CD14-positive monocyte (primary cell): ENCODE measurements around the gene UGT2B7. TPM values are rescaled to one million over a fixed set of nuclear protein-coding genes. Genes with fewer than 3 reads are reported as not detected.

ENCODE experiments used
- DNase-seq, 3 donors: peaks; one replicate each; pipeline ENCODE4 v3.0.0-alpha.2; 2011 to 2022
- H2AFZ ChIP-seq: 2 replicates; pipeline ENCODE4 v1.6.0; 2012; ENCODE audit warnings: mild to moderate bottlenecking, low read depth, low read length, inconsistent platforms; ENCODE audit not compliant: insufficient read depth, poor library complexity, severe bottlenecking
- H3K27ac ChIP-seq, 2 donors: 1 replicate in 1 of 2; 2 replicates in 1 of 2; pipeline ENCODE4 v1.5.1; 2012 to 2013; ENCODE audit warnings: low read length in 2 of 2, control low read depth in 1 of 2, inconsistent platforms in 1 of 2, low read depth in 1 of 2, mild to moderate bottlenecking in 1 of 2
- H3K27me3 ChIP-seq, 2 donors: one replicate each; pipeline versions ENCODE4 v1.6.0 to v1.6.1; 2011 to 2013; ENCODE audit warnings: low read length in 2 of 2; ENCODE audit not compliant: control insufficient read depth in 2 of 2, insufficient read depth in 2 of 2
- H3K36me3 ChIP-seq, 2 donors: replicated peaks in 1 of 2; 1 replicate in 1 of 2; 2 replicates in 1 of 2; pipeline versions ENCODE4 v1.5.1 to v1.6.1; 2012 to 2013; ENCODE audit warnings: low read length in 2 of 2, control low read depth in 1 of 2, inconsistent platforms in 1 of 2, mild to moderate bottlenecking in 1 of 2; ENCODE audit not compliant: insufficient read depth in 2 of 2, control insufficient read depth in 1 of 2
- H3K4me1 ChIP-seq, 2 donors: 1 replicate in 1 of 2; 2 replicates in 1 of 2; pipeline versions ENCODE4 v1.5.1 to v1.6.1; 2012 to 2013; ENCODE audit warnings: low read length in 2 of 2, control low read depth in 1 of 2, inconsistent platforms in 1 of 2, mild to moderate bottlenecking in 1 of 2, moderate library complexity in 1 of 2; ENCODE audit not compliant: insufficient read depth in 2 of 2, control insufficient read depth in 1 of 2
- H3K4me2 ChIP-seq: replicated peaks from 2 replicates; pipeline ENCODE3; 2012; ENCODE audit warnings: low read length, moderate library complexity, mild to moderate bottlenecking; ENCODE audit not compliant: poor library complexity, severe bottlenecking; ENCODE audit errors: extremely low read depth
- H3K4me3 ChIP-seq, 3 experiments: fragments of 200-600 bp in 1 of 3; sonication (generic) in 1 of 3; replicated peaks in 1 of 3; 1 replicate in 2 of 3; 2 replicates in 1 of 3; pipeline ENCODE4 v1.5.1; 2011 to 2013; ENCODE audit warnings: low read length in 3 of 3, mild to moderate bottlenecking in 3 of 3, control low read depth in 2 of 3, low read depth in 2 of 3, inconsistent platforms in 1 of 3, moderate library complexity in 1 of 3
- H3K79me2 ChIP-seq: 2 replicates; pipeline ENCODE4 v1.6.0; 2012; ENCODE audit warnings: mild to moderate bottlenecking, control low read depth, inconsistent platforms, low read length, moderate library complexity; ENCODE audit not compliant: insufficient read depth
- H3K9ac ChIP-seq: 2 replicates; pipeline ENCODE4 v1.6.0; 2017; ENCODE audit warnings: low read length, mild to moderate bottlenecking; ENCODE audit not compliant: insufficient read depth, poor library complexity, severe bottlenecking
- H3K9me3 ChIP-seq, 2 donors: replicated peaks in 1 of 2; 1 replicate in 1 of 2; 2 replicates in 1 of 2; pipeline versions ENCODE4 v1.5.1 to v1.6.1; 2012 to 2013; ENCODE audit warnings: low read length in 2 of 2, control low read depth in 1 of 2; ENCODE audit not compliant: control insufficient read depth in 1 of 2, insufficient read depth in 1 of 2
- H4K20me1 ChIP-seq: 2 replicates; pipeline ENCODE4 v1.6.0; 2012; ENCODE audit warnings: mild to moderate bottlenecking, low read length, control low read depth, moderate library complexity; ENCODE audit not compliant: insufficient read depth
- H3K27ac Mint-ChIP-seq, 7 donors: one replicate each; pipeline ENCODE4 v1.8.0; 2020; ENCODE audit warnings: mild to moderate bottlenecking in 7 of 7, mixed read lengths in 7 of 7, moderate library complexity in 6 of 7, inconsistent platforms in 2 of 7
- H3K27me3 Mint-ChIP-seq, 3 donors: one replicate each; pipeline ENCODE4 v1.8.0; 2021 to 2022; ENCODE audit warnings: low read depth in 3 of 3, mild to moderate bottlenecking in 3 of 3, mixed read lengths in 3 of 3, moderate library complexity in 3 of 3, inconsistent platforms in 1 of 3
- H3K36me3 Mint-ChIP-seq, 2 donors: one replicate each; pipeline ENCODE4 v1.8.0; 2020; ENCODE audit warnings: mixed read lengths in 2 of 2, inconsistent platforms in 1 of 2, mild to moderate bottlenecking in 1 of 2
- H3K4me1 Mint-ChIP-seq: one replicate; pipeline ENCODE4 v1.8.0; 2020; ENCODE audit warnings: mild to moderate bottlenecking, mixed read lengths
- H3K4me3 Mint-ChIP-seq, 2 donors: one replicate each; pipeline ENCODE4 v1.8.0; 2020; ENCODE audit warnings: mild to moderate bottlenecking in 2 of 2, mixed read lengths in 2 of 2, moderate library complexity in 1 of 2
- H3K9me3 Mint-ChIP-seq, 7 donors: one replicate each; pipeline ENCODE4 v1.8.0; 2020 to 2022; ENCODE audit warnings: mixed read lengths in 7 of 7, mild to moderate bottlenecking in 6 of 7, moderate library complexity in 6 of 7, inconsistent platforms in 2 of 7
- WGBS: methylation state at CpG from one replicate; pipeline ENCODE4 v1.1.5; 2013; ENCODE audit warnings: missing lambda C conversion rate; ENCODE audit not compliant: insufficient coverage; 5-methylcytosine and 5-hydroxymethylcytosine counted together
- intact Hi-C, 2 donors: fragments of 100-400 bp; cut with micrococcal nuclease; formaldehyde crosslinking; loops; one replicate each; pipeline versions ENCODE4 v1.15.0 to v1.15.1; 2023
- polyA plus RNA-seq, 3 donors: library from polyadenylated mRNA; depleted of rRNA in 1 of 3; unstranded in 2 of 3; stranded (reverse) in 1 of 3; fragments of 300-500 nt in 2 of 3; fragments of >200 nt in 1 of 3; fragmentation: Illumina TruSeq in 2 of 3; gene quantifications; 1 replicate in 2 of 3; 2 replicates in 1 of 3; pipeline ENCODE4 v1.2.3, GENCODE V29; 2012 to 2021
- TF ChIP-seq, protein P1 (sequence below): fragments of 200-600 bp; IDR thresholded peaks from one replicate; pipeline ENCODE4 v1.8.0; 2022; ENCODE audit warnings: antibody characterized with exemption, mild to moderate bottlenecking

Gene UGT2B7
- polyA plus RNA-seq, 3 donors, result not detected

DNA sequence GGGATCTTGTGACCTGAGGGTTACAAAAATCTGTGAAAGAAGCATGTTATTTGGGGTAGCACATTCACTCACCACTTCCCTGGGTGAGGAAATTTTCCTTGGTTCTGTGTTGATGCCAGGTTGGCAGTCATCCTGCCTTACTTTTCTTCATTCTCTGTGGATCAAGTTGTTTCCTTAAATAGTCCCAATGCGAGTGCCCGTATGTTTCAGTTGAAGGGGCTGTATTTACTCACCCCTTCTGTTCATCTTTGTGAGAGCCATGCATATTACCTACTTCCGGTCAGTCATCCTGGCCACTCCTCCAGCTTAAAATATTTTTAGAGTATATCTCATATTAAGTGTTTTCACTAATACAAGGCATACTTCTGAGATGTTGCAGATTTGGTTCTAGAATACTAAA, 2.6 kb upstream of the UGT2B7 start:
- Histone ChIP-seq H3K27ac (no peak overlapping the region), H3K36me3 (no peaks in the 10 kb centered on the region), H2AFZ (no peak overlapping the region), H4K20me1 (no peaks in the 10 kb centered on the region), H3K9me3 (no peaks in the 10 kb centered on the region), H3K4me2 (no peak overlapping the region), H3K79me2 (no peaks in the 10 kb centered on the region), H3K4me1 (no peaks in the 10 kb centered on the region), H3K27me3 (no peaks in the 10 kb centered on the region), H3K9ac (no peak overlapping the region), H3K4me3 (no peak overlapping the region)
- DNase-seq, result no peak
- Mint-ChIP-seq H3K9me3 (peaks cover 0 to 9% (median 2%) of the 10 kb centered on the region in 7 donors), H3K27me3 (no peaks in the 10 kb centered on the region), H3K36me3 (no peaks in the 10 kb centered on the region), H3K4me1 (peaks cover 13% of the 10 kb centered on the region), H3K4me3 (no peak overlapping the region), H3K27ac (no peak overlapping the region)
- no CpG with 5 or more reads among the region's 3 CpGs for WGBS
- TF ChIP-seq, protein P1, sequence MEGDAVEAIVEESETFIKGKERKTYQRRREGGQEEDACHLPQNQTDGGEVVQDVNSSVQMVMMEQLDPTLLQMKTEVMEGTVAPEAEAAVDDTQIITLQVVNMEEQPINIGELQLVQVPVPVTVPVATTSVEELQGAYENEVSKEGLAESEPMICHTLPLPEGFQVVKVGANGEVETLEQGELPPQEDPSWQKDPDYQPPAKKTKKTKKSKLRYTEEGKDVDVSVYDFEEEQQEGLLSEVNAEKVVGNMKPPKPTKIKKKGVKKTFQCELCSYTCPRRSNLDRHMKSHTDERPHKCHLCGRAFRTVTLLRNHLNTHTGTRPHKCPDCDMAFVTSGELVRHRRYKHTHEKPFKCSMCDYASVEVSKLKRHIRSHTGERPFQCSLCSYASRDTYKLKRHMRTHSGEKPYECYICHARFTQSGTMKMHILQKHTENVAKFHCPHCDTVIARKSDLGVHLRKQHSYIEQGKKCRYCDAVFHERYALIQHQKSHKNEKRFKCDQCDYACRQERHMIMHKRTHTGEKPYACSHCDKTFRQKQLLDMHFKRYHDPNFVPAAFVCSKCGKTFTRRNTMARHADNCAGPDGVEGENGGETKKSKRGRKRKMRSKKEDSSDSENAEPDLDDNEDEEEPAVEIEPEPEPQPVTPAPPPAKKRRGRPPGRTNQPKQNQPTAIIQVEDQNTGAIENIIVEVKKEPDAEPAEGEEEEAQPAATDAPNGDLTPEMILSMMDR, result no peak
- intact Hi-C loops, result no loop called here

DNA sequence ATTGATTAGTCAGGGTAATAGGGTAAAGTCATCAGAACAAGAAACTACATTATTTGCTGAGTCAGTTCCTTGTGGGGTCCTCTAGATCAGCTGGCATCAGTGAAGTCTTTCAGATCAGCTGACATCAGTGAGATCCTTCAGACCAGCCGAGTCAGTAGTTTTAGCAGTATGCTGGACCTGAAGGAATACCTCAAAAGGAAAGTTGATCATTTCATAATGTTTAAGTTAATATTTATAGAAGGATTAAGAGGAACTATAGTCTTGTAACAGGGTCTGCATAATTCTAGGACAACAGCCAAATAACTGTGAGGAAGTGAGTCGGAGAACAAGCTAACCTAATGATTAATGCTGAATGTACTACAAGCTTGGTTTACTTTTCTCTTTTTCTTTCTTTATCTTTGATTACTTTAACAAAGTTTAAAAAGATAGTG, 958 bp upstream of the UGT2B7 start:
- peak overlapping the region; percentile 26 for H3K4me2 ChIP-seq
- no peak overlapping the region for H3K4me3 ChIP-seq
- no peaks in the 10 kb centered on the region for H3K36me3 ChIP-seq
- Mint-ChIP-seq H3K27me3 (peaks cover 0 to 2% (median 0%) of the 10 kb centered on the region in 3 donors), H3K36me3 (no peaks in the 10 kb centered on the region), H3K9me3 (peaks cover 0 to 9% (median 2%) of the 10 kb centered on the region in 7 donors), H3K4me1 (peaks cover 13% of the 10 kb centered on the region), H3K27ac (no peak overlapping the region), H3K4me3 (no peak overlapping the region)
- H4K20me1 ChIP-seq, result no peaks in the 10 kb centered on the region
- no peaks in the 10 kb centered on the region for H3K4me1 ChIP-seq
- no CpG with 5 or more reads among the region's 2 CpGs for WGBS
- H3K27ac ChIP-seq, result no peak overlapping the region
- H3K79me2 ChIP-seq, result no peaks in the 10 kb centered on the region
- H2AFZ ChIP-seq, result no peak overlapping the region
- no peak overlapping the region for H3K9ac ChIP-seq
- no peak for DNase-seq
- no peaks in the 10 kb centered on the region for H3K27me3 ChIP-seq
- intact Hi-C loops, result no loop called here
- no peaks in the 10 kb centered on the region for H3K9me3 ChIP-seq
- TF ChIP-seq, protein P1, result no peak
